Skin of body (tissue), 2 donors: Measurements from ENCODE around the gene BRIP1. TPM values are rescaled to one million over a fixed set of nuclear protein-coding genes. Genes with fewer than 3 reads are reported as not detected.
"Not testable (repeated sequence)": the region's sequence is repeated elsewhere in the genome, so short reads cannot be mapped to it uniquely, and the experiment has no call there.

Source experiments
- DNase-seq: peaks from one replicate; lab custom pipeline; 2025; lab: John Stamatoyannopoulos, UW
- total RNA-seq: library from RNA; depleted of rRNA; stranded (reverse); fragments of >200 nt; gene quantifications from one replicate; pipeline ENCODE4 v1.2.3, GENCODE V29; 2014

Gene BRIP1
- total RNA-seq, 1 donor from 2014 or later, result 10.5 TPM

GRCh38 chr17:61731330-61731729 is 132.0 kb downstream of the BRIP1 start:
- no peak for DNase-seq

GRCh38 chr17:61729690-61730268 is 133.5 kb downstream of the BRIP1 start:
- no peak for DNase-seq

GRCh38 chr17:61728297-61728836 is 135.0 kb downstream of the BRIP1 start:
- no peak for DNase-seq

- DNase-seq, result not testable (repeated sequence)
These were observed 135.5 kb downstream of the BRIP1 start for GRCh38 chr17:61727798-61728197.

GRCh38 chr17:61726977-61727376 is 136.4 kb downstream of the BRIP1 start:
- DNase-seq, result no peak

- no peak for DNase-seq
These were observed 138.6 kb downstream of the BRIP1 start for GRCh38 chr17:61724777-61725176.

- DNase-seq, result no peak
These were observed 139.4 kb downstream of the BRIP1 start for GRCh38 chr17:61723914-61724313.

GRCh38 chr17:61723183-61723582 is 140.1 kb downstream of the BRIP1 start:
- DNase-seq, result no peak

- no peak for DNase-seq
These were observed 140.9 kb downstream of the BRIP1 start for GRCh38 chr17:61722398-61722797.

- no peak for DNase-seq
These were observed 143.1 kb downstream of the BRIP1 start for GRCh38 chr17:61720016-61720795.

GRCh38 chr17:61719220-61719619 is 144.1 kb downstream of the BRIP1 start:
- DNase-seq, result not testable (repeated sequence)

- no peak for DNase-seq
These were observed 145.3 kb downstream of the BRIP1 start for GRCh38 chr17:61718022-61718421.

GRCh38 chr17:61717352-61717751 is 146.0 kb downstream of the BRIP1 start:
- DNase-seq, result no peak

GRCh38 chr17:61716225-61716829 is 147.0 kb downstream of the BRIP1 start:
- DNase-seq, result no peak

GRCh38 chr17:61715348-61715747 is 148.0 kb downstream of the BRIP1 start:
- no peak for DNase-seq

- no peak for DNase-seq
These were observed 149.0 kb downstream of the BRIP1 start for GRCh38 chr17:61714300-61714699.

- DNase-seq, result no peak
These were observed 150.3 kb downstream of the BRIP1 start for GRCh38 chr17:61713035-61713434.

GRCh38 chr17:61710546-61710945 is 152.8 kb downstream of the BRIP1 start:
- DNase-seq, result no peak

- no peak for DNase-seq
These were observed 153.8 kb downstream of the BRIP1 start for GRCh38 chr17:61709567-61709966.

- no peak for DNase-seq
These were observed 158.3 kb downstream of the BRIP1 start for GRCh38 chr17:61704935-61705449.

- no peak for DNase-seq
These were observed 160.9 kb downstream of the BRIP1 start for GRCh38 chr17:61702450-61702849.

- DNase-seq, result no peak
These were observed 161.3 kb downstream of the BRIP1 start for GRCh38 chr17:61701978-61702377.
